HG03139 (cell line): ENCODE data around the gene APOL6.
"Not testable (repeated sequence)": the region's sequence is repeated elsewhere in the genome, so short reads cannot be mapped to it uniquely, and the experiment has no call there.

ENCODE experiments used
- ATAC-seq: cut with Tn5 transposase; IDR thresholded peaks from one replicate; pipeline ENCODE4 v1.9.1; 2021; ENCODE audit not compliant: unreplicated experiment

The APOL6 gene

GRCh38 chr22:35674335-35674734 is 26.1 kb downstream of the APOL6 start:
- ATAC-seq = no peak

GRCh38 chr22:35676065-35676464 is 27.8 kb downstream of the APOL6 start:
- ATAC-seq = not testable (repeated sequence)

GRCh38 chr22:35677460-35678187 is 29.4 kb downstream of the APOL6 start:
- no peak for ATAC-seq

- ATAC-seq = no peak
Observed at GRCh38 chr22:35678836-35679235, 30.6 kb downstream of the APOL6 start.

GRCh38 chr22:35679492-35679891 is 31.2 kb downstream of the APOL6 start:
- ATAC-seq = not testable (repeated sequence)

GRCh38 chr22:35681454-35682052 is 33.3 kb downstream of the APOL6 start:
- no peak for ATAC-seq

- ATAC-seq = no peak
Observed at GRCh38 chr22:35683560-35683959, 35.3 kb downstream of the APOL6 start.

- ATAC-seq = no peak
Observed at GRCh38 chr22:35684270-35684700, 36.0 kb downstream of the APOL6 start.

GRCh38 chr22:35684732-35685131 is 36.5 kb downstream of the APOL6 start:
- no peak for ATAC-seq

- ATAC-seq = no peak
Observed at GRCh38 chr22:35685731-35686130, 37.5 kb downstream of the APOL6 start.

GRCh38 chr22:35686298-35686697 is 38.1 kb downstream of the APOL6 start:
- no peak for ATAC-seq

- ATAC-seq = no peak
Observed at GRCh38 chr22:35687461-35687860, 39.2 kb downstream of the APOL6 start.

- ATAC-seq = no peak
Observed at GRCh38 chr22:35688913-35689675, 40.8 kb downstream of the APOL6 start.

GRCh38 chr22:35690001-35690400 is 41.8 kb downstream of the APOL6 start:
- no peak for ATAC-seq

GRCh38 chr22:35695202-35695601 is 47.0 kb downstream of the APOL6 start:
- no peak for ATAC-seq

GRCh38 chr22:35697142-35697541 is 48.9 kb downstream of the APOL6 start:
- no peak for ATAC-seq

GRCh38 chr22:35699852-35700251 is 51.6 kb downstream of the APOL6 start:
- not testable (repeated sequence) for ATAC-seq

- ATAC-seq = no peak
Observed at GRCh38 chr22:35703861-35704584, 55.8 kb downstream of the APOL6 start.

GRCh38 chr22:35705141-35705540 is 56.9 kb downstream of the APOL6 start:
- no peak for ATAC-seq

- no peak for ATAC-seq
Observed at GRCh38 chr22:35708453-35708852, 60.2 kb downstream of the APOL6 start.

GRCh38 chr22:35708917-35709316 is 60.7 kb downstream of the APOL6 start:
- no peak for ATAC-seq
